Measurements from ENCODE around the gene CPLX1.
"Not testable (repeated sequence)": the region's sequence is repeated elsewhere in the genome, so short reads cannot be mapped to it uniquely, and the experiment has no call there.

CPLX1 gene

DNA sequence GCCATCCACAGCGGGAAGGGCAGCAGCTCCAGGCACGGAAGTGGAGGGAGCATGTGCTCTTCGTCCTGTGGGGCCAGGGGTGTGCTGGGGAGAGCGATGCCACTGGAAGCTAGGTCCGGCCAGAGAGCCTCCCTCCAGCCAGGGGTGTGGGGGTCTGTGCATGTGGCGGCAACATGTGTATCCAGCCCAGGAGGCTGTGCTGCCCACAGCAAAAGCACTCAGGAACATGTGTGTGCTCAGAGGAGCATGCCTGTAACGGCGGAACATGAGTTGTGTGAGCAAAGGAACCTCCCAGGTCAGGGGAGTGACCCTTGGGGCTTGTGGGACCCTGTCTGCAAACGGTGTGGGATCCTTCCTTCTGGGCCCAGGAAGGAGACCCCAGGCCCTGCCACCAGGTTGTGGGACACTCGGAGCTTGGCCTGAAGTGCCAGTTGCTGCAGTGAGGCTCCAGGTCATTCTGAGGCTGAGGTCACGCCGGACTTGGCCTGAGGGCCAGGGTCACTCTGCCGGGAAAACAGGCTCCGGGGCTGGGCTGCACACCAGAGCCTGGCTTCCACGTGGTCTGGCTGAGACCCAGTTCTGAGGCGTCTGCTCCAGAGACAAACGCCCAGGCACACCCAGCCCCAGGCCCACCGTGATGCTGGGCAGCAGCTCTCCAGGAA is 37.2 kb downstream of the CPLX1 start:
- Mint-ChIP-seq H3K27ac (ENCODE audit: low read depth) (no peak overlapping the region), H3K4me3 (no peak overlapping the region), H3K4me1 (peaks cover 16% of the 10 kb centered on the region), H3K9me3 (no peaks in the 10 kb centered on the region), H3K27me3 (peaks cover 48% of the 10 kb centered on the region), H3K36me3 (ENCODE audit: insufficient read depth) (no peaks in the 10 kb centered on the region)
- no peak for ATAC-seq (replicated peaks; ENCODE audit: extremely low read depth, poor library complexity, severe bottlenecking)
- DNase-seq (ENCODE audit: low spot score in 2 of 2), result no peak

DNA sequence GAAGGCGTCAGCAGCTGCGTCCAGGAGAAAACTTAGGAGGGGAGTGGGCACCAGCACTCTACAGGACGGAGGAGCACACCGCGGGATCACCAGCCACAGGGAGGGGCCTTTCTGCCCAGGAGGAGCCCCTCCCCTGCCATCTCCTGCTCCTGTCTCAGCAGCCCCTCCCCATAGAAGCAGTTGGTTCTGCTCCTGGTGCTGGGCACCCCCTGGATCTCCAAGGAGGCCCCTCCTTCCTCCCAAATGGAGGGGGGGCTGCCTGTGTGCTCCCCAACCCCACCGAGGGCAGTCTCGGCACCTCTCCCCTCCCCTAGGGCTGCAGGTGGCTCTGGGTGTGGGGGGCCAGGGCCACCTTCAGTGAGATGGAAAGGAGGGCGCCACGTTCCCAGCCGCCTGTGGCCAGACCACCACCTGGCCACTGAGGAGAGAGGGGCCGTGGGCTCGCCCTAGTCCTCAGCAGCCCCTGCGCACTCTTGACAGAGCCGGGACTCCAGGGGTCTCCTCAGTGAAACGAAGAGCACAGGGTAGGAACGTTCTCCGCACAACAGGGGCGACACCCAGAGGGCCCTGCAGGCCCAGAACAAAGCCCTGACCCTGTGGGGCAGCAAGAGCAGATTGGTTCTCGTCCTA is 37.8 kb downstream of the CPLX1 start:
- ATAC-seq (replicated peaks; ENCODE audit: extremely low read depth, poor library complexity, severe bottlenecking) (no peak), DNase-seq (ENCODE audit: low spot score in 2 of 2) (no peak)
- peaks cover 12% of the 10 kb centered on the region for H3K4me1 Mint-ChIP-seq
- no peak overlapping the region for H3K4me3 Mint-ChIP-seq
- peaks cover 42% of the 10 kb centered on the region for H3K27me3 Mint-ChIP-seq
- no peaks in the 10 kb centered on the region for H3K9me3 Mint-ChIP-seq
- no peaks in the 10 kb centered on the region for H3K36me3 Mint-ChIP-seq (ENCODE audit: insufficient read depth)
- H3K27ac Mint-ChIP-seq (ENCODE audit: low read depth), result no peak overlapping the region

DNA sequence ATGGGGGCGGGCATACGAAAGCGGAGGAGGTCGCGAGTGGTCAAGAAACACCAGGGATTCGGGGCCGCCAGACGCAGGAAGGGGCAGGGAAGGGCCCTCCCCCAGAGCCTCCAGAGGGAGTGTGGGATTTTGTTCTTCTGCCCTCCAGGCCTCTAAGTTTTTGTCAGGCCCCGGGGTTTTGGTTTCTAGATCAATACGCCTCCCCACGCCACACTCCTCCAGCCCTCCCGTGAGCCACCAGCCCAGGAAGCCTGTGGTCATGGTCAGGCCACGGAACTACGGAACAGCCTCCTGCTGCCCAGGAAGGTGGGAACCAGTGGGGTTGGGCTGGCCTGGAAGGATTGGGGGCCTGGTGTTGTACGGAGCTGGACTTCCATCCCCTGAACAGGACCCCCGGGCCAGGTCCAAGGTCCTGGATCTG is 38.4 kb downstream of the CPLX1 start:
- Mint-ChIP-seq H3K4me1 (peaks cover 8% of the 10 kb centered on the region), H3K36me3 (ENCODE audit: insufficient read depth) (peaks cover under 1% of the 10 kb centered on the region), H3K4me3 (no peak overlapping the region), H3K9me3 (no peaks in the 10 kb centered on the region), H3K27ac (ENCODE audit: low read depth) (no peak overlapping the region), H3K27me3 (peaks cover 36% of the 10 kb centered on the region)
- DNase-seq (ENCODE audit: low spot score in 2 of 2), result no peak
- ATAC-seq (replicated peaks; ENCODE audit: extremely low read depth, poor library complexity, severe bottlenecking), result no peak

DNA sequence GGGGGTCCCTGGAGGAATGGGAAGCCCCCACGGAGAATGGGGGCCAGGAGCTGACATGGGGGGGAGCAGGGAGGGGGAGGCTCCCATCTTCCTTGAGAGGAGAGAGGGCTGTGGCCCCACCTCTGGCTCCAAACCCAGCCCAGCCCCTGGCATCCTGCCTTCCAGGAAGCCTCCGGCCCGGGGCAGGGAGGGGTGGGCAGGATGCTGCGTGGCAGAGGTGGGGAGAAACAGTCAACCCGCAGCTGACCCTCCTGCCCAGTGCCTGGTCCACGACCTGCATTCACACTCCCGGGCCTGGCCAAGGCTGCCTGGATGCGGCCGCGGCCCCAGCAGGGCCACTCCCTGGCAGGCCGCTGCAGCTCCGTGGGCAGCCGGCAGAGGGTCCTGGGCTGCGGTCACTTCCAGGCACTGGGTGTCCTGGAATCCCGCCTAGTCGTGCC is 39.0 kb downstream of the CPLX1 start:
- no peaks in the 10 kb centered on the region for H3K9me3 Mint-ChIP-seq
- peaks cover 7% of the 10 kb centered on the region for H3K36me3 Mint-ChIP-seq (ENCODE audit: insufficient read depth)
- H3K4me3 Mint-ChIP-seq, result no peak overlapping the region
- H3K27me3 Mint-ChIP-seq, result peaks cover 33% of the 10 kb centered on the region
- ATAC-seq (replicated peaks; ENCODE audit: extremely low read depth, poor library complexity, severe bottlenecking), result no peak
- no peak overlapping the region for H3K27ac Mint-ChIP-seq (ENCODE audit: low read depth)
- DNase-seq (ENCODE audit: low spot score in 2 of 2), result no peak
- H3K4me1 Mint-ChIP-seq, result peaks cover 12% of the 10 kb centered on the region

DNA sequence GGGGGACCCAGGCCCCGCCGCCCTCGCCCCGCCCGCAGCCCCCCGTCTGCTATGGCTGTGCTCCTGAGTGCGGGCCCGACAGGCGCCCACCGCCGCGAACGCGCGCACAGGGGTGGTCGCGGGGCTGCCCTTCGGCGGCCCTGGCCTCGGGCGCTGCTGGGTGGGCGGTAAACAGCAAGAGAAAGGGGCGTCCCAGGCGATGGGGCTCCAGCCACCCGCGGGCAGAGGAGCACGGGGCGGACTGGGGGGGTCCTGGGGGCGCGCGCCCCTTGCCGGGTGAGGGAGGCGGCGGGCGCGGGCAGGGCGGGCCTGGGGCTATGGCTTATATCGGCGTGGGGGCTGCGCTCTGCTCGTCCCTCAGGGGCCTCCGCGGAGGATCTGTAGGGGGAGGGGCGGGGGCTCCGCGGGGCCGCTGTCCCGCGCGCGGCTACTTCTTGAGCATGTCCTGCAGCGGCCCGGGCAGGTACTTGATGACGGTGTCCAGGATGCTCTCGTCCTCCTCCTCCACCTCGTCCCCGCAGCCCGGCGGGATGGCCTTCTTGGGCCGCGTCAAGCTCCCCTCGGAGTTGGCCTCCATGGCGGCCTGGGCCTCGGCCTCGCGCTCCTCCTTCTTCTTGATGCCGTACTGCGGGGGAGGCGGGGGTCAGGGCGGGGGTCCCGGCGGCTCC is 39.7 kb downstream of the CPLX1 start:
- Mint-ChIP-seq H3K27me3 (peaks cover 33% of the 10 kb centered on the region), H3K9me3 (no peaks in the 10 kb centered on the region), H3K36me3 (ENCODE audit: insufficient read depth) (peaks cover 12% of the 10 kb centered on the region), H3K27ac (ENCODE audit: low read depth) (no peak overlapping the region), H3K4me3 (peak overlapping the region; percentile 40), H3K4me1 (peaks cover 12% of the 10 kb centered on the region)
- ATAC-seq (replicated peaks; ENCODE audit: extremely low read depth, poor library complexity, severe bottlenecking) (no peak), DNase-seq (ENCODE audit: low spot score in 2 of 2) (no peak)

DNA sequence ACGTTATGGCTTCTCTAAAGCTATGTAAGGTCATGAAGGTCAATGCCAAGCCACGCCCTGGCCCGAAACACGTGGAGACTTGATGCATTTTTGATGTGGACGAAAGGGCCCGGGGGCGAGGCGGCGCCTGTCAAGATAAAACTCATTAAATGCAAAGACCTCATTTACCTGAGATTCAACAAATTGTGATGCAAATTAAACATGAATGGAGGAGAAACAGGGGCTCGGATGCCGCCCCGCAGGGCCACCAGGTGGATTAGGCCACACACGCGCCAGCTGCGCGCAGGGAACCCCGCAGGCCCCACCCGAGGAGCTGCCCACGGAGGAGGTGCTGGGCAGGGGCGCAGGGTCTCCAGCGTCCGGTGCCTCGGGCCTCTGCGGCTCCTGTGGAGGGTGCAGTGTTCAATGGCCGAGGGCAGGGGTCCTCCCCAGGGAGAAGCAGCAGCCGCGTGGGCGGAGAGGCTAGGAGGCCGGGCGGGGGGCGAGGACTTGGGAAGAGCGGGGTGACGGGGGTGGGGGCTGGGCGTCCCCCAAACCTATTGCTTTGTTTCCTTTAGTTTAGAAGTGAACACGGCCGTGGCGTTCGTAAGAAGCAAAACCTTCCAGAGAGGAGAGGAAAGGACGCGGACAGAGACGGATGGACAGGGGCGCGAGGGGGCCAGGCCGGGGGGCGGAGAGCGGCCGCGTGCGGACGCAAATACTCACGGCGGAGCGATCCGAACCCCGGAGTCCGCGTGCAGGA is 40.4 kb downstream of the CPLX1 start:
- H3K36me3 Mint-ChIP-seq (ENCODE audit: insufficient read depth), result peaks cover 18% of the 10 kb centered on the region
- DNase-seq (ENCODE audit: low spot score in 2 of 2) (no peak), ATAC-seq (replicated peaks; ENCODE audit: extremely low read depth, poor library complexity, severe bottlenecking) (no peak)
- no peaks in the 10 kb centered on the region for H3K9me3 Mint-ChIP-seq
- peak overlapping the region; percentile 40 for H3K4me3 Mint-ChIP-seq
- H3K27ac Mint-ChIP-seq (ENCODE audit: low read depth), result no peak overlapping the region
- H3K27me3 Mint-ChIP-seq, result peaks cover 30% of the 10 kb centered on the region
- H3K4me1 Mint-ChIP-seq, result peaks cover 17% of the 10 kb centered on the region

DNA sequence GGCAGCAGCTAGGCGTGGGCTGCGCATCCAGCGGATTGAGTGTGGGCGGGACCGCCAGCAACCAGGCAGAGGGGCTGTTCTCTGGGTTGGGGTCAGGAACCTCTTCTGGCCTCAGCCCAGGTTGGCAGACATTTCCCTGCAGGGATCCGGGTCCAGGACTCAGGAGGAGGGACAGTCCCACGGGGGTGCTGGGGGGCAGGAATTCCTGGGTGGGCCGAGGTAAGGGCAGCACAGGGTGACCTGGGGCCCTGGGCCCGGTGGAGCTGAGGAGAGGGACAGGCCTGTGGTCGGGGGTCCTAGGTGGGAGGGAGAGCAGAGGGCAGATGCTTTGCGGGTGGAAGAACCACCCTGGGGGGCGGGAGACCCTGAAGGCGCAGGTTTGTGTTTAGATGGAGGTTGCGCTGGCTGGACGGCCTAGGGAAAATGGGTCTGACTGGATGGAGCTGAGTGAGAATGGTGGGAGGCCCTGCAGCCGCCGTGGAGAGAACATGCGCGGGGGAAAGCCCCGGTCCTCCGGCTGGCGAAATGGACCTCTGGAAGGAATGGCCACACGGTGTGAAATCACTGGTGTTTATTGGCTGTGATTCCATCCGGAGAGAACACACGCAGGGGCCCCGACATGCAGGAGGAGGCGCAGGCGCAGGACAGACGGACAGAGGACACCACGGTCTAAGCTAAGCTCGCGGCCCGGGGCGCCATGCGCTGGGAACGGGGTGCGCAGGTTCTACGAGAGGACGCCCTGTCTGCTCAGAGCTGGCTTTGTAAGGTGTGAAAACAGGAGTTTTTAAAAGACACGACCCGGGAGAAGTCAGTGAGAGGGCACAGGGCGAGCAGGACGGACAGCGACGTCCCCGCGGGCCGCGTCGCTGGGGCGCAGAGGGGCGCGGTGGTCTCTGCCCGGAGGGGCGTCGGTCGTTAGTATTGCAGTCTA is 41.3 kb downstream of the CPLX1 start:
- ATAC-seq (replicated peaks; ENCODE audit: extremely low read depth, poor library complexity, severe bottlenecking) (no peak), DNase-seq (ENCODE audit: low spot score in 2 of 2) (no peak)
- Mint-ChIP-seq H3K36me3 (ENCODE audit: insufficient read depth) (peaks cover 23% of the 10 kb centered on the region), H3K4me3 (peak overlapping the region; percentile 40), H3K27ac (ENCODE audit: low read depth) (peak overlapping the region; percentile 35), H3K27me3 (peaks cover 27% of the 10 kb centered on the region), H3K4me1 (peaks cover 26% of the 10 kb centered on the region), H3K9me3 (no peaks in the 10 kb centered on the region)

DNA sequence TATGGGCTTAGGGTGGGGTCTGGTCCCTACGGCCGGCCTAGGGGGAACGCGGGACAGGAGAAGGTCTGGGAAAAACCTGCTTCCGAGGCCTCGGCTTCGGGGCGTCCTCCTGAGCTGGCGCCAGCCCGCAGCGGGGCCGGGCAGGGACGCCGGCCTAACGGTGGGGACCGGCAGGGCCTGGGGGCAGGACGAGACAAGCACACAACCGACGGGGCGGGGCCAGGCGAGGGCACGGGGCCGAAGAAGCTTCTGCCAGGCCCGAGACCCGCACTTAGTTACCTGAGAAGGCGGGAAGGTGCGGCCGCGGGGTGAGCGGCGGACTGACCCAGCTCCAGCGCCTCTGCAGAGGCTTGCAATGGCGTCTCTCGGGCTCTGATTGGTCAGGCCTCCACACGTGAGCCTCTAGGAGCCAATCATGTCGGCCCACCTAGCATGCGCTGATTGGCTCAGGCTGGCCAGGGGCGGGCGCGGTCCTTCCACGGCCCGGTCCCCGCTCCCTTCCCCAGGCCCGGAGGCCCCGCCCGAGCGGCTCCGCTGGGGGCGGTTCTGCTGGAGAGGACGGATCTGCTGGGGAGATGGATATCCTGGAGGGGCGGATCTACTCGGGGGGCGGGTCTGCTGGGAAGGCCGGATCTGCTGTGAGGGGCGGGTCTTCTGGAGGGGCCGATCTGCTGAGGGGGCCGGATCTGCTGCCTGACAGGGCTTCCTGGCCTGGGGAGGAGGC is 44.3 kb downstream of the CPLX1 start:
- Mint-ChIP-seq H3K27me3 (peaks cover 17% of the 10 kb centered on the region), H3K4me1 (peaks cover 42% of the 10 kb centered on the region), H3K9me3 (no peaks in the 10 kb centered on the region), H3K36me3 (ENCODE audit: insufficient read depth) (peaks cover 43% of the 10 kb centered on the region), H3K4me3 (peak overlapping the region; percentile 83), H3K27ac (ENCODE audit: low read depth) (peak overlapping the region; percentile 94)
- DNase-seq (ENCODE audit: low spot score in 2 of 2) (peak; percentile 98 to 99), ATAC-seq (replicated peaks; ENCODE audit: extremely low read depth, poor library complexity, severe bottlenecking) (peak; percentile 96)

DNA sequence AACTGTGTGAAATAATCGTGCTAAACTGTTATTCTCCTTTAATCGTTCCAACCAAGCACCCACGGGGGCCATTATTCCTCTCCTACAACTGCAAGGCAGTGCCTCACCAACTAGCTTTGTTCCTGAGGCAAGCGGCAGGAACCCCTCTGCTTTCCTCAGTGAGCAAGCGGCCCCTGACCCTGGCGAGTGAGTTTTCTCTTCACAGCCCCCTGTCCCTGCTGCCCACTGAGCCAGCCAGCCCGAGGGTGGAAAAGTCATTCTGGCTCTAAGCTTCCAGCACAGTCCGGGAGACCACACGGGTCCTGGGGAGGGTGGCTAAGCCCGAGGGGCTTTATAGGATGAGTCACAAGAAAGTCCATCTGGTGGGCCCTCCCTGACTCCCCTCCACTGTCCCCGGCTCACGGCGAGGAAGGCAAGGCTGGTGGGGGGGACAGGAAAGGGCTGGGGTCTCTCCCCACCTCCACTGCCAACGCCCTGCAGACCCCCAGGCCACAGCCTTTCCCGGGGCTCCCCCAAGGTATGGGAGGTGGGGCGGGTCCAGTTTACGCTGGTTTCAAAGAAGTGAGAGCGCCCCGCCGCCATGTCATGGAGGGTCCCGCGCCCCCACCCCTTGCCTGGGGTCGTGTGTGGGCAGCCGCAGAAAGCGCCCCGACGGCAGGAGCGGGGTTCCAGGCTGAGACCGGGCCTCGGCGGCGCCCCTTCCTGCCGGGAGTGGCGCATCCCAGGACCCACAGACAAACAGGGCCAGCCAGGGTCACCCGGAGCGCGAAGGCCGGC is 45.0 kb downstream of the CPLX1 start:
- peak overlapping the region; percentile 83 for H3K4me3 Mint-ChIP-seq
- ATAC-seq (replicated peaks; ENCODE audit: extremely low read depth, poor library complexity, severe bottlenecking) (no peak), DNase-seq (ENCODE audit: low spot score in 2 of 2) (no peak)
- H3K36me3 Mint-ChIP-seq (ENCODE audit: insufficient read depth), result peaks cover 45% of the 10 kb centered on the region
- H3K27me3 Mint-ChIP-seq, result peaks cover 17% of the 10 kb centered on the region
- H3K4me1 Mint-ChIP-seq, result peaks cover 47% of the 10 kb centered on the region
- H3K9me3 Mint-ChIP-seq, result no peaks in the 10 kb centered on the region
- H3K27ac Mint-ChIP-seq (ENCODE audit: low read depth), result peak overlapping the region; percentile 94

DNA sequence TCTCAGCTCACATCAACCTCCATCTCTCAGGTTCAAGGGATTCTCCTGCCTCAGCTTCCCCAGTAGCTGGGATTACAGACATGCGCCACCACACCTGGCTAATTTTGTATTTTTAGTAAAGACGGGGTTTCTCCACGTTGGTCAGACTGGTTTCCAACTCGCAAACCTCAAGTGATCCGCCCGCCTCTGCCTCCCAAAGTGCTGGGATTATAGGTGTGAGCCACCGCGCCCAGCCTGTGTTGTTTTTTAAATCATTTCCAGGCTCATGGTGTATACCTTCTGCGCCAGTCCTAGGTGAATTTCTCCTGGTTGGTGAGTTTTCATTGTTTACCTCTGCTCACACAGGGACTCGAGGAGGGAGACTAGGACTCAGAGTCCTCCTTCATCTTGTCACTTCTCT is 45.7 kb downstream of the CPLX1 start:
- not testable (repeated sequence) for ATAC-seq (replicated peaks; ENCODE audit: extremely low read depth, poor library complexity, severe bottlenecking); DNase-seq (ENCODE audit: low spot score in 2 of 2); H3K9me3 Mint-ChIP-seq
- peak overlapping the region; percentile 83 for H3K4me3 Mint-ChIP-seq
- H3K4me1 Mint-ChIP-seq, result peaks cover 52% of the 10 kb centered on the region
- peaks cover 52% of the 10 kb centered on the region for H3K36me3 Mint-ChIP-seq (ENCODE audit: insufficient read depth)
- H3K27ac Mint-ChIP-seq (ENCODE audit: low read depth), result peak overlapping the region; percentile 94
- H3K27me3 Mint-ChIP-seq, result peaks cover 12% of the 10 kb centered on the region

DNA sequence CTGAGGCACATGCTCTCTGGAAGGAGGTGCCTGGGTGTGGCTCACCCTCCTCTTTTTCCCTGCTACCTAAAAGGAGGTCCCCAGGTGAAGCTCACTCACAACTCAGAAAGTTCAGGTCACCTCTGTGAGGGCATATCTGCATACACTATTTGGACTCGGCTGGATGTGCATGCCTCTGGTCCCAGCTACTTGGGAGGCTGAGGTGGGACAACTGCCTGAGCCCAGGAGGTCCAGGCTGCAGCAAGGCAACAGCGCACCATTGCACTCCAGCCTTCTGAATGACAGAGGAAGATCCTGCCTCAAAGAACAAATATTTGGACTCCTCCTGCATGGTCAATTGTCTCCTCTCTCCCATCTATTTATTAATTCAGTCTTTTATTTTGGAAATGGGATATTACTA is 46.4 kb downstream of the CPLX1 start:
- H3K4me1 Mint-ChIP-seq, result peaks cover 59% of the 10 kb centered on the region
- ATAC-seq (replicated peaks; ENCODE audit: extremely low read depth, poor library complexity, severe bottlenecking) (no peak), DNase-seq (ENCODE audit: low spot score in 2 of 2) (no peak)
- no peaks in the 10 kb centered on the region for H3K9me3 Mint-ChIP-seq
- H3K27me3 Mint-ChIP-seq, result peaks cover 5% of the 10 kb centered on the region
- H3K27ac Mint-ChIP-seq (ENCODE audit: low read depth), result no peak overlapping the region
- peaks cover 56% of the 10 kb centered on the region for H3K36me3 Mint-ChIP-seq (ENCODE audit: insufficient read depth)
- peak overlapping the region; percentile 83 for H3K4me3 Mint-ChIP-seq

All from central memory CD8-positive, alpha-beta T cell (primary cell).